Tibial nerve (tissue), 4 donors: ENCODE data around the gene FAIM2. TPM values are rescaled to one million over a fixed set of nuclear protein-coding genes. Genes with fewer than 3 reads are reported as not detected.

Experiments used
- DNase-seq, 2 donors: peaks; one replicate each; pipeline ENCODE4 v3.0.0-alpha.2; 2019; ENCODE audit warnings: low spot score in 2 of 2
- H3K27ac ChIP-seq, 4 donors: fragments of 200-600 bp; sonication (generic) in 3 of 4; one replicate each; pipeline ENCODE4 v1.5.1; 2017 to 2019; ENCODE audit warnings: mild to moderate bottlenecking in 1 of 4
- H3K27me3 ChIP-seq, 2 donors: fragments of 200-600 bp; sonication (generic) in 1 of 2; one replicate each; pipeline versions ENCODE4 v1.5.1 to v1.6.0; 2017 to 2019
- H3K36me3 ChIP-seq, 3 donors: fragments of 200-600 bp; sonication (generic); one replicate each; pipeline ENCODE4 v1.5.1; 2018 to 2019
- H3K4me1 ChIP-seq, 4 donors: fragments of 200-600 bp; sonication (generic) in 3 of 4; one replicate each; pipeline ENCODE4 v1.5.1; 2017 to 2019
- H3K4me3 ChIP-seq, 4 donors: fragments of 200-600 bp; sonication (generic) in 3 of 4; one replicate each; pipeline ENCODE4 v1.5.1; 2017 to 2019; ENCODE audit warnings: mild to moderate bottlenecking in 1 of 4, moderate library complexity in 1 of 4
- H3K9me3 ChIP-seq, 4 donors: fragments of 200-600 bp; sonication (generic) in 3 of 4; one replicate each; pipeline ENCODE4 v1.5.1; 2017 to 2019
- EP300 ChIP-seq, 2 donors: sonication (generic); formaldehyde crosslinking; IDR thresholded peaks; one replicate each; pipeline ENCODE4 v1.6.1; 2017; ENCODE audit warnings: antibody characterized with exemption in 2 of 2, mild to moderate bottlenecking in 1 of 2
- POLR2A ChIP-seq, 2 donors: fragments of 450-650 bp; IDR thresholded peaks; one replicate each; pipeline ENCODE4 v1.6.1; 2017; ENCODE audit warnings: antibody characterized with exemption in 2 of 2, mild to moderate bottlenecking in 2 of 2, moderate library complexity in 2 of 2
- WGBS, 2 donors: methylation state at CpG; one replicate each; pipeline ENCODE4 v1.1.5; 2018; 5-methylcytosine and 5-hydroxymethylcytosine counted together
- total RNA-seq, 4 donors: library from RNA; depleted of rRNA; stranded (reverse); fragments of >200 nt; gene quantifications; one replicate each; pipeline ENCODE4 v1.1.0, GENCODE V29; 2016
- TF ChIP-seq, protein P1 (sequence below), 5 experiments: fragments of 200-600 bp in 3 of 5; fragments of 450-650 bp in 2 of 5; sonication (generic) in 3 of 5; IDR thresholded peaks; one replicate each; pipeline ENCODE4 v1.5.1; 2016 to 2019; ENCODE audit warnings: antibody characterized with exemption in 5 of 5, mild to moderate bottlenecking in 3 of 5, moderate library complexity in 2 of 5

Gene FAIM2
- total RNA-seq, 4 donors from 2014 or later: 6.9 to 68.6 (median 36.9) TPM

- no peak for TF ChIP-seq EP300 (IDR thresholded peaks at IDR 0.05)
- no peak overlapping the region for H3K27ac ChIP-seq
- H3K4me3 ChIP-seq: no peak overlapping the region
- no peaks in the 10 kb centered on the region for H3K36me3 ChIP-seq
- no peaks in the 10 kb centered on the region for H3K9me3 ChIP-seq
- H3K4me1 ChIP-seq: no peaks in the 10 kb centered on the region
- WGBS, 2 donors: 74 to 80% methylated on average over 8 of the region's 8 CpGs
- peak in 1 of 2 donors; percentile 0 for DNase-seq
- H3K27me3 ChIP-seq: no peaks in the 10 kb centered on the region
Measured at GRCh38 chr12:49932533-49933130, 28.9 kb upstream of the FAIM2 start.

DNA sequence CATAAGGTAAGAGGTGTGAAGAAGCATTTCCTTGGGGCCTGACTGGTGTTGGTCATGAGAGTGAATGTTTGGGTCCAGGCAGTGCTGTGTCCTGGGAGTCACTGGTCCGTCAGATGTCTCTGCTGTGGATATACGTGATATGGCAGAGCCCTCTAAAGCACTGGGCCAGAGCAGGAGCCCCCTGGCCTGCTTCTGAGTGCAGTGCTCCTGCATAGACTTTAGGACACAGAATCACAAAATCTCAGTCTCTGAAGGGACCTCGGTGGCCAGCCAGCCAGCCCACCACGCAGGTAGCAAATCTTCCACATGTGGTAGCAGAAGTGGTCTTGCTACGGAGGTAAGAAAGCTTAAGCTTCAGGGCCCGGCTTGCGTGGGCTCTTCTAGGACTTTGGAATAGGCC lies 28.3 kb upstream of the FAIM2 start:
- WGBS, 2 donors: 63 to 90% methylated on average over 6 to 7 of the region's 7 CpGs
- H3K27ac ChIP-seq: no peak overlapping the region

DNA sequence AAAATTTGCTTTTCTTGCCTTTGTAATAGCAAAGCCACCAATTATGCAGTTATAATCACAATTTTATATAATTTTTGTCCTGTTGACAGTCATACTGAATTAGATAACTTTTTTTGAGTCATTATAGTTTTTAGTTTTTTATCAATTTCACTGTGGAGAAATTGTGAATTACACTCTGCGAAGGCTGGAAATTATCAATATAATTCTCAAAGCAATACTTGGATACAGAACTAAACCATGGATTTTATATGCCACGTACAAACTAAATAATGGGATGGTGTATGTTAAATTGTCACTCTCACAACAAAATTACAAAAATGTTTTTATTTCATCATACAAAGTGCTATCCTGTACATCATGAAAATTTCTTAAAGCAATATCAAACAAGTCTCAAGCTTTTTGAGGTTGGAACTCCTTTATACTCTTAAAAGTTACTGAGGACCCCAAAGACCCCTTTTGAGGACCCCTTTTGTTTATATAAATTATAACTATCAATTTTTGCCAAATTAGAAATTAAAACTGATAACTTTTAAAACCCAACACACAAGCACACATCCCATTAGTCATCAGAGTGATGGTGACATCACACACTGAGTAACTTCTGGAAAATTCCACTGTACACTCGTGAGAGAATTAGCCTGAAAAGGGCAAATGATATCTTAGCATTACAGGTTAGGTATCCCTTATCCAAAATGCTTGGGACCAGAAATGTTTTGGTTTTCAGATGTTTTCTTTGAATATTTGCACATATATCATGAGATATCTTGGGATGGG lies 27.0 kb upstream of the FAIM2 start:
- H3K27me3 ChIP-seq: no peaks in the 10 kb centered on the region
- no peaks in the 10 kb centered on the region for H3K4me1 ChIP-seq
- H3K27ac ChIP-seq: no peak overlapping the region
- no peaks in the 10 kb centered on the region for H3K9me3 ChIP-seq
- WGBS, 2 donors: 62 to 68% methylated on average over 3 of the region's 3 CpGs
- H3K36me3 ChIP-seq: no peaks in the 10 kb centered on the region
- DNase-seq: no peak
- no peak overlapping the region for H3K4me3 ChIP-seq
- no peak for TF ChIP-seq EP300 (IDR thresholded peaks at IDR 0.05)
- TF ChIP-seq, protein P1, sequence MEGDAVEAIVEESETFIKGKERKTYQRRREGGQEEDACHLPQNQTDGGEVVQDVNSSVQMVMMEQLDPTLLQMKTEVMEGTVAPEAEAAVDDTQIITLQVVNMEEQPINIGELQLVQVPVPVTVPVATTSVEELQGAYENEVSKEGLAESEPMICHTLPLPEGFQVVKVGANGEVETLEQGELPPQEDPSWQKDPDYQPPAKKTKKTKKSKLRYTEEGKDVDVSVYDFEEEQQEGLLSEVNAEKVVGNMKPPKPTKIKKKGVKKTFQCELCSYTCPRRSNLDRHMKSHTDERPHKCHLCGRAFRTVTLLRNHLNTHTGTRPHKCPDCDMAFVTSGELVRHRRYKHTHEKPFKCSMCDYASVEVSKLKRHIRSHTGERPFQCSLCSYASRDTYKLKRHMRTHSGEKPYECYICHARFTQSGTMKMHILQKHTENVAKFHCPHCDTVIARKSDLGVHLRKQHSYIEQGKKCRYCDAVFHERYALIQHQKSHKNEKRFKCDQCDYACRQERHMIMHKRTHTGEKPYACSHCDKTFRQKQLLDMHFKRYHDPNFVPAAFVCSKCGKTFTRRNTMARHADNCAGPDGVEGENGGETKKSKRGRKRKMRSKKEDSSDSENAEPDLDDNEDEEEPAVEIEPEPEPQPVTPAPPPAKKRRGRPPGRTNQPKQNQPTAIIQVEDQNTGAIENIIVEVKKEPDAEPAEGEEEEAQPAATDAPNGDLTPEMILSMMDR (IDR thresholded peaks at IDR 0.05): no peak
- no peak for TF ChIP-seq POLR2A (IDR thresholded peaks at IDR 0.05)

More for the DNA sequence above, 28.3 kb upstream of the FAIM2 start:
- no peaks in the 10 kb centered on the region for H3K9me3 ChIP-seq
- TF ChIP-seq, protein P1 (IDR thresholded peaks at IDR 0.05): no peak
- TF ChIP-seq POLR2A (IDR thresholded peaks at IDR 0.05): no peak
- no peak for TF ChIP-seq EP300 (IDR thresholded peaks at IDR 0.05)
- no peaks in the 10 kb centered on the region for H3K27me3 ChIP-seq
- no peaks in the 10 kb centered on the region for H3K36me3 ChIP-seq
- no peak overlapping the region for H3K4me3 ChIP-seq
- no peaks in the 10 kb centered on the region for H3K4me1 ChIP-seq
- DNase-seq: no peak

DNA sequence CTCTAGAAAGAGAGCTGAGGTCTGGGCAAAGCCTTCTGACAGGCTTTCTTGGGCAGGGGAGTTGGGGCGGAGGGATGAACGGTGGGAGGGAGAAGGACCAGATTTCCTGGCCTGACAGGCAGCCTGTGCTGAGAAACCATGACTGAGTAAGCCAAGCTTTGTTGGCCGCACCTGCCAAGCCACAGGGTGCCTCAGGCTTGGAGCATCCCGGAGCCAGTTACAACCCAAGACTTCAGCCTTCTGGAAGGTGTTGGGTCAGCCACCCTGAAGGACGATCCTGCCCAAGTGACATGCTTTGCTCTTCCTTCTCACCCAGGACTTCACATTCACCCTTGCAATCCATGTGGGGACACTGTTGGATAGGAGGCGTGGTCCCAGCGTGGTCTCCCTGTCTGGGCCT lies 25.9 kb upstream of the FAIM2 start:
- Histone ChIP-seq H3K27me3 (no peaks in the 10 kb centered on the region), H3K4me3 (no peak overlapping the region), H3K4me1 (no peaks in the 10 kb centered on the region), H3K27ac (no peak overlapping the region), H3K9me3 (no peaks in the 10 kb centered on the region), H3K36me3 (no peaks in the 10 kb centered on the region)
- no peak for DNase-seq
- WGBS, 2 donors: 80 to 83% methylated on average over 7 of the region's 7 CpGs
- TF ChIP-seq EP300 (IDR thresholded peaks at IDR 0.05) (no peak), POLR2A (IDR thresholded peaks at IDR 0.05) (no peak)
- TF ChIP-seq, protein P1 (IDR thresholded peaks at IDR 0.05): no peak

DNA sequence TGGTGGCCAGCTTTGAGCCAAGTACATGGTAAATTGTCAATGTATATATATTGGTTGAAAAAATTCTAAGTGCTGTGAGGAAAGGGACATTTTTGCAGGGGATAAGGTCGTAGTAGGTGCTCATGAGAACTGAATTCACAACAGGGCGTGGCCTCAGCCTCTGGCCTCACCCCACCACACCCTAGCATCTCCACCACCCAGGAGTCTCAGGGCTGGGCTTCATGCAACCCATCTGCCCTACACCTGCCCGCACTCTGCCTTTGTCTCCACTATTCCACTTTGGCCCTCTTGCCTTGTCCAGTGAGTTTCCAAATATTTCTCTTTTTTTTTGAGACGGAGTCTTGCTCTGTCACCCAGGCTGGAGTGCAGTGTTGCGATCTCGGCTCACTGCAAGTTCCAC lies 24.8 kb upstream of the FAIM2 start:
- Histone ChIP-seq H3K9me3 (no peaks in the 10 kb centered on the region), H3K4me1 (peaks cover 0 to 10% (median 1%) of the 10 kb centered on the region in 4 donors), H3K4me3 (no peak overlapping the region), H3K27me3 (no peaks in the 10 kb centered on the region), H3K27ac (no peak overlapping the region), H3K36me3 (no peaks in the 10 kb centered on the region)
- TF ChIP-seq EP300 (IDR thresholded peaks at IDR 0.05) (no peak), POLR2A (IDR thresholded peaks at IDR 0.05) (no peak)
- TF ChIP-seq, protein P1 (IDR thresholded peaks at IDR 0.05): no peak
- DNase-seq: no peak
- 90 to 91% methylated on average over 6 of the region's 6 CpGs for WGBS, 2 donors
